Suprapubic skin (tissue), 4 donors: Measurements from ENCODE around the gene PFN3. TPM values are rescaled to one million over a fixed set of nuclear protein-coding genes. Genes with fewer than 3 reads are reported as not detected.

Experiments used
- DNase-seq, 2 donors: peaks; one replicate each; pipeline ENCODE4 v3.0.0-alpha.2; 2019; ENCODE audit warnings: low spot score in 2 of 2
- H3K27ac ChIP-seq: fragments of 200-600 bp; sonication (generic); one replicate; pipeline ENCODE4 v1.5.1; 2019
- H3K27me3 ChIP-seq: fragments of 200-600 bp; sonication (generic); one replicate; pipeline ENCODE4 v1.5.1; 2019
- H3K36me3 ChIP-seq: fragments of 200-600 bp; sonication (generic); one replicate; pipeline ENCODE4 v1.5.1; 2019
- H3K4me1 ChIP-seq: fragments of 200-600 bp; sonication (generic); one replicate; pipeline ENCODE4 v1.5.1; 2019
- H3K4me3 ChIP-seq: fragments of 200-600 bp; sonication (generic); one replicate; pipeline ENCODE4 v1.5.1; 2019; ENCODE audit warnings: mild to moderate bottlenecking
- H3K9me3 ChIP-seq: fragments of 200-600 bp; sonication (generic); one replicate; pipeline ENCODE4 v1.5.1; 2019
- CTCF ChIP-seq, 2 donors: fragments of 200-600 bp in 1 of 2; fragments of 450-650 bp in 1 of 2; sonication (generic) in 1 of 2; IDR thresholded peaks; one replicate each; pipeline ENCODE4 v1.5.1; 2016 to 2019; ENCODE audit warnings: antibody characterized with exemption in 2 of 2, mild to moderate bottlenecking in 1 of 2, moderate library complexity in 1 of 2
- EP300 ChIP-seq: sonication (generic); formaldehyde crosslinking; IDR thresholded peaks from one replicate; pipeline ENCODE4 v1.6.1; 2017; ENCODE audit warnings: antibody characterized with exemption
- POLR2A ChIP-seq, 2 donors: fragments of 450-650 bp; IDR thresholded peaks; one replicate each; pipeline ENCODE4 v1.6.1; 2017; ENCODE audit warnings: antibody characterized with exemption in 2 of 2, mild to moderate bottlenecking in 2 of 2, moderate library complexity in 2 of 2
- POLR2AphosphoS5 ChIP-seq, 3 donors: sonication (generic); formaldehyde crosslinking; IDR thresholded peaks; one replicate each; pipeline ENCODE4 v1.6.1; 2017; ENCODE audit warnings: antibody characterized with exemption in 3 of 3
- WGBS: methylation state at CpG from one replicate; pipeline ENCODE4 v1.1.5; 2018; 5-methylcytosine and 5-hydroxymethylcytosine counted together
- total RNA-seq, 4 donors: library from RNA; depleted of rRNA; stranded (reverse); fragments of >200 nt; gene quantifications; one replicate each; pipeline ENCODE4 v1.1.0, GENCODE V29; 2016

PFN3 gene
- total RNA-seq, 4 donors from 2014 or later: not detected

- H3K4me3 ChIP-seq: no peak overlapping the region
- no peaks in the 10 kb centered on the region for H3K36me3 ChIP-seq
- DNase-seq: no peak
- peaks cover 12% of the 10 kb centered on the region for H3K27me3 ChIP-seq
- WGBS: 90% methylated on average over 5 of the region's 5 CpGs
- H3K27ac ChIP-seq: no peak overlapping the region
- TF ChIP-seq POLR2AphosphoS5 (IDR thresholded peaks at IDR 0.05) (no peak), POLR2A (IDR thresholded peaks at IDR 0.05) (no peak), EP300 (no peak), CTCF (IDR thresholded peaks at IDR 0.05) (no peak)
- H3K4me1 ChIP-seq: peaks cover 24% of the 10 kb centered on the region
- no peaks in the 10 kb centered on the region for H3K9me3 ChIP-seq
Measured at GRCh38 chr5:177392765-177393164, 7.7 kb downstream of the PFN3 start.

DNA sequence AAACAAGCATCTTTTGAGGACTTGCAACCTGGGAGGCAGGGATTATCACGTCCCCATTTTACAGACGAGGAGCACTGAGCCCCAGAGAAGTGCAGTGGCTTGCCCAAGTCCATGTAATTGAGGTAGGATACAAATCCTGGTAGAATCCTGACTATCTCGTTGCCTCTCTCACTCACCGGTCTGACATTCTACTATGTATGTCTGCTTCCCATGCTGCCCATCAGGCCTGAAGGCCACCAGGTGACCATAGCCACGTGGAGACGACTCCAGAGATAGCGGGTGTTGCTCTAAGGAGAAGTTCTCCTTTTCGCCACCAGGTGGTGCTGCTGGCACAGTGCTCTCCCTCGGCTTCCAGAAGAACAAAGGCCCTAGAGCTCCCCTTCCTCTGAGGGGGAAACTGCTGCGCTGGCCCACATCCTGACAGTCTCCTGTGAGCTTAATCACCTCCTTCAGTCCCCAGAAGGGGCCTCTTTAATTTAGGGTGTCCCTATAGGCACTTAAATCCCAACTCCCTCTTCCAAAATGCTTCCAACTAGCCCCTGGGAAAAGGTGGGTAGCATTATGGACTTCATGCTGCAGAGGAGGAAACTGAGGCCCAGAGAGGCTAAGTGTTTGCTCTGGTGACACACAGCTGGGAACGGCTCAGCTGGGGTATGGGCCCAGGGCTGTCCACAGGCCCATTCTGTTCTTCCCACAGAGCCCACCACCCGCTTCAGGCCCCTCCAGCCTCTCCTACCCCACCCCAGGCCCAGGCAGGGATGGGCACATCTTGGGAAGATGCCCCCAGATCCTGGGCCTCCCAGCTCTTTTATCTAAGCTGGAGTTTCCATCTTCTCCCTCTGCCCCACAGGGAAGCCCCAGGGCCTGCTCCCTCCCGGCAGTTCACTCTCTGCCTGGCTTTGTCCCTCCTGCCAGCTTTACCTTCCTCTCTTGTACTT is 9.8 kb downstream of the PFN3 start:
- no peaks in the 10 kb centered on the region for H3K27me3 ChIP-seq
- H3K9me3 ChIP-seq: no peaks in the 10 kb centered on the region
- H3K4me1 ChIP-seq: peaks cover 32% of the 10 kb centered on the region
- TF ChIP-seq POLR2A (IDR thresholded peaks at IDR 0.05) (no peak), CTCF (IDR thresholded peaks at IDR 0.05) (peak; percentile 95)
- H3K27ac ChIP-seq: peak overlapping the region; percentile 80
- no peak overlapping the region for H3K4me3 ChIP-seq
- 25% methylated on average over 9 of the region's 13 CpGs for WGBS
- DNase-seq: peak; percentile 89
- H3K36me3 ChIP-seq: no peaks in the 10 kb centered on the region

- 16% methylated on average over 15 of the region's 21 CpGs for WGBS
- H3K27ac ChIP-seq: peak overlapping the region; percentile 80
- peak in 1 of 2 donors; percentile 75 for DNase-seq
- no peaks in the 10 kb centered on the region for H3K9me3 ChIP-seq
- peaks cover 32% of the 10 kb centered on the region for H3K4me1 ChIP-seq
- TF ChIP-seq EP300: no peak
- no peak for TF ChIP-seq POLR2AphosphoS5 (IDR thresholded peaks at IDR 0.05)
- TF ChIP-seq POLR2A (IDR thresholded peaks at IDR 0.05): no peak
- TF ChIP-seq CTCF (IDR thresholded peaks at IDR 0.05): no peak
- H3K27me3 ChIP-seq: no peaks in the 10 kb centered on the region
- peak overlapping the region; percentile 8 for H3K4me3 ChIP-seq
- no peaks in the 10 kb centered on the region for H3K36me3 ChIP-seq
Measured at GRCh38 chr5:177389241-177390169, 11.0 kb downstream of the PFN3 start.

DNA sequence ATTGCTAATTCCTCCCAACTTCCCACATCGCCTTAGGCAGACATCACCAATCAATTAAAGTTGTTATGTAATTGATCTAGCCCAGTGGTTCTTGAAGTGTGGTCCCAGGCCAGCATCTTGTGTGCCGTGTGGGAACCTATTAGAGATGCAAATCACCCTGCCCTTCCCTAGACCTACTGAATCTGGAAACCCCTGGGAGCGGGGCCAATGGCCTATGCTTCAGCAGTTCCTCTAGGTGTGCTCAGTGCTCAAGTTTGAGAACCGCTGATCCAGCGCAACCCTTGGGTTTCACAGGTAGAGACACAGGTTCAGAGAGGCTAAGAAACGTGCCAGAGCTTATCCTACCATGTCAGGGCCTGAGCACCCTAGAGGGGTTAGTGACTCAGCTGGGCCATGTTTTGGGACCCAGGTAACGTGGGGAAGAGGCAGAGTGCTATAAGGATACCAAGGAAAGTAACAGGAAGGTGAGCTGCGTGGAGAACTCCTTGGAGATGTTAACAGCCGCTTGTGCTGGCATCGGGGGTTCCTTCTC is 11.9 kb downstream of the PFN3 start:
- Histone ChIP-seq H3K4me1 (peaks cover 32% of the 10 kb centered on the region), H3K27ac (peak overlapping the region; percentile 80), H3K9me3 (no peaks in the 10 kb centered on the region), H3K36me3 (no peaks in the 10 kb centered on the region), H3K4me3 (no peak overlapping the region), H3K27me3 (no peaks in the 10 kb centered on the region)
- TF ChIP-seq EP300: no peak
- TF ChIP-seq CTCF (IDR thresholded peaks at IDR 0.05): no peak
- no peak for TF ChIP-seq POLR2A (IDR thresholded peaks at IDR 0.05)
- no peak for TF ChIP-seq POLR2AphosphoS5 (IDR thresholded peaks at IDR 0.05)
- 55% methylated on average over 7 of the region's 10 CpGs for WGBS
- DNase-seq: no peak
